CD14-positive monocyte (primary cell): ENCODE measurements around the gene CREBBP. TPM values are rescaled to one million over a fixed set of nuclear protein-coding genes. Genes with fewer than 3 reads are reported as not detected.

Experiments
- DNase-seq, 3 donors: peaks; one replicate each; pipeline ENCODE4 v3.0.0-alpha.2; 2011 to 2022
- H2AFZ ChIP-seq: 2 replicates; pipeline ENCODE4 v1.6.0; 2012; ENCODE audit warnings: mild to moderate bottlenecking, low read depth, low read length, inconsistent platforms; ENCODE audit not compliant: insufficient read depth, poor library complexity, severe bottlenecking
- H3K27ac ChIP-seq, 2 donors: 1 replicate in 1 of 2; 2 replicates in 1 of 2; pipeline ENCODE4 v1.5.1; 2012 to 2013; ENCODE audit warnings: low read length in 2 of 2, control low read depth in 1 of 2, inconsistent platforms in 1 of 2, low read depth in 1 of 2, mild to moderate bottlenecking in 1 of 2
- H3K27me3 ChIP-seq, 2 donors: one replicate each; pipeline versions ENCODE4 v1.6.0 to v1.6.1; 2011 to 2013; ENCODE audit warnings: low read length in 2 of 2; ENCODE audit not compliant: control insufficient read depth in 2 of 2, insufficient read depth in 2 of 2
- H3K36me3 ChIP-seq, 2 donors: replicated peaks in 1 of 2; 1 replicate in 1 of 2; 2 replicates in 1 of 2; pipeline versions ENCODE4 v1.5.1 to v1.6.1; 2012 to 2013; ENCODE audit warnings: low read length in 2 of 2, control low read depth in 1 of 2, inconsistent platforms in 1 of 2, mild to moderate bottlenecking in 1 of 2; ENCODE audit not compliant: insufficient read depth in 2 of 2, control insufficient read depth in 1 of 2
- H3K4me1 ChIP-seq, 2 donors: 1 replicate in 1 of 2; 2 replicates in 1 of 2; pipeline versions ENCODE4 v1.5.1 to v1.6.1; 2012 to 2013; ENCODE audit warnings: low read length in 2 of 2, control low read depth in 1 of 2, inconsistent platforms in 1 of 2, mild to moderate bottlenecking in 1 of 2, moderate library complexity in 1 of 2; ENCODE audit not compliant: insufficient read depth in 2 of 2, control insufficient read depth in 1 of 2
- H3K4me2 ChIP-seq: replicated peaks from 2 replicates; pipeline ENCODE3; 2012; ENCODE audit warnings: low read length, moderate library complexity, mild to moderate bottlenecking; ENCODE audit not compliant: poor library complexity, severe bottlenecking; ENCODE audit errors: extremely low read depth
- H3K4me3 ChIP-seq, 3 experiments: fragments of 200-600 bp in 1 of 3; sonication (generic) in 1 of 3; replicated peaks in 1 of 3; 1 replicate in 2 of 3; 2 replicates in 1 of 3; pipeline ENCODE4 v1.5.1; 2011 to 2013; ENCODE audit warnings: low read length in 3 of 3, mild to moderate bottlenecking in 3 of 3, control low read depth in 2 of 3, low read depth in 2 of 3, inconsistent platforms in 1 of 3, moderate library complexity in 1 of 3
- H3K79me2 ChIP-seq: 2 replicates; pipeline ENCODE4 v1.6.0; 2012; ENCODE audit warnings: mild to moderate bottlenecking, control low read depth, inconsistent platforms, low read length, moderate library complexity; ENCODE audit not compliant: insufficient read depth
- H3K9ac ChIP-seq: 2 replicates; pipeline ENCODE4 v1.6.0; 2017; ENCODE audit warnings: low read length, mild to moderate bottlenecking; ENCODE audit not compliant: insufficient read depth, poor library complexity, severe bottlenecking
- H3K9me3 ChIP-seq, 2 donors: replicated peaks in 1 of 2; 1 replicate in 1 of 2; 2 replicates in 1 of 2; pipeline versions ENCODE4 v1.5.1 to v1.6.1; 2012 to 2013; ENCODE audit warnings: low read length in 2 of 2, control low read depth in 1 of 2; ENCODE audit not compliant: control insufficient read depth in 1 of 2, insufficient read depth in 1 of 2
- H4K20me1 ChIP-seq: 2 replicates; pipeline ENCODE4 v1.6.0; 2012; ENCODE audit warnings: mild to moderate bottlenecking, low read length, control low read depth, moderate library complexity; ENCODE audit not compliant: insufficient read depth
- H3K27ac Mint-ChIP-seq, 7 donors: one replicate each; pipeline ENCODE4 v1.8.0; 2020; ENCODE audit warnings: mild to moderate bottlenecking in 7 of 7, mixed read lengths in 7 of 7, moderate library complexity in 6 of 7, inconsistent platforms in 2 of 7
- H3K27me3 Mint-ChIP-seq, 3 donors: one replicate each; pipeline ENCODE4 v1.8.0; 2021 to 2022; ENCODE audit warnings: low read depth in 3 of 3, mild to moderate bottlenecking in 3 of 3, mixed read lengths in 3 of 3, moderate library complexity in 3 of 3, inconsistent platforms in 1 of 3
- H3K36me3 Mint-ChIP-seq, 2 donors: one replicate each; pipeline ENCODE4 v1.8.0; 2020; ENCODE audit warnings: mixed read lengths in 2 of 2, inconsistent platforms in 1 of 2, mild to moderate bottlenecking in 1 of 2
- H3K4me1 Mint-ChIP-seq: one replicate; pipeline ENCODE4 v1.8.0; 2020; ENCODE audit warnings: mild to moderate bottlenecking, mixed read lengths
- H3K4me3 Mint-ChIP-seq, 2 donors: one replicate each; pipeline ENCODE4 v1.8.0; 2020; ENCODE audit warnings: mild to moderate bottlenecking in 2 of 2, mixed read lengths in 2 of 2, moderate library complexity in 1 of 2
- H3K9me3 Mint-ChIP-seq, 7 donors: one replicate each; pipeline ENCODE4 v1.8.0; 2020 to 2022; ENCODE audit warnings: mixed read lengths in 7 of 7, mild to moderate bottlenecking in 6 of 7, moderate library complexity in 6 of 7, inconsistent platforms in 2 of 7
- CTCF ChIP-seq: fragments of 200-600 bp; IDR thresholded peaks from one replicate; pipeline ENCODE4 v1.8.0; 2022; ENCODE audit warnings: antibody characterized with exemption, mild to moderate bottlenecking
- WGBS: methylation state at CpG from one replicate; pipeline ENCODE4 v1.1.5; 2013; ENCODE audit warnings: missing lambda C conversion rate; ENCODE audit not compliant: insufficient coverage; 5-methylcytosine and 5-hydroxymethylcytosine counted together
- intact Hi-C, 2 donors: fragments of 100-400 bp; cut with micrococcal nuclease; formaldehyde crosslinking; loops; one replicate each; pipeline versions ENCODE4 v1.15.0 to v1.15.1; 2023
- polyA plus RNA-seq, 3 donors: library from polyadenylated mRNA; depleted of rRNA in 1 of 3; unstranded in 2 of 3; stranded (reverse) in 1 of 3; fragments of 300-500 nt in 2 of 3; fragments of >200 nt in 1 of 3; fragmentation: Illumina TruSeq in 2 of 3; gene quantifications; 1 replicate in 2 of 3; 2 replicates in 1 of 3; pipeline ENCODE4 v1.2.3, GENCODE V29; 2012 to 2021

The CREBBP gene
- polyA plus RNA-seq, 3 donors, result 2.1 to 26.9 (median 6.2) TPM

GRCh38 chr16:3677994-3678393, 202.5 kb downstream of the CREBBP start:
- no peaks in the 10 kb centered on the region for H3K9me3 ChIP-seq
- intact Hi-C loops, result no loop called here
- Mint-ChIP-seq H3K9me3 (peaks cover 0 to 2% (median 0%) of the 10 kb centered on the region in 7 donors), H3K4me3 (no peak overlapping the region), H3K27me3 (no peaks in the 10 kb centered on the region), H3K27ac (peak overlapping the region in 1 of 7 donors; percentile 35), H3K36me3 (peaks cover 57 to 81% of the 10 kb centered on the region in 2 donors), H3K4me1 (peaks cover 3% of the 10 kb centered on the region)
- H3K27ac ChIP-seq, result no peak overlapping the region
- no peaks in the 10 kb centered on the region for H3K79me2 ChIP-seq
- no CpG with 5 or more reads among the region's 11 CpGs for WGBS
- H3K4me2 ChIP-seq, result no peak overlapping the region
- no peak overlapping the region for H3K9ac ChIP-seq
- H4K20me1 ChIP-seq, result no peaks in the 10 kb centered on the region
- no peaks in the 10 kb centered on the region for H3K27me3 ChIP-seq
- no peak for DNase-seq
- no peak for TF ChIP-seq CTCF
- H3K4me3 ChIP-seq, result no peak overlapping the region
- no peak overlapping the region for H2AFZ ChIP-seq
- H3K36me3 ChIP-seq, result peaks cover 46 to 73% of the 10 kb centered on the region in 2 donors
- H3K4me1 ChIP-seq, result no peaks in the 10 kb centered on the region

- Histone ChIP-seq H3K9me3 (no peaks in the 10 kb centered on the region), H4K20me1 (no peaks in the 10 kb centered on the region), H3K4me1 (no peaks in the 10 kb centered on the region), H3K36me3 (peaks cover 45 to 70% of the 10 kb centered on the region in 2 donors), H3K9ac (no peak overlapping the region), H3K27ac (no peak overlapping the region), H3K79me2 (no peaks in the 10 kb centered on the region), H2AFZ (no peak overlapping the region), H3K4me3 (no peak overlapping the region), H3K4me2 (no peak overlapping the region), H3K27me3 (no peaks in the 10 kb centered on the region)
- WGBS, result 96% methylated on average over 18 of the region's 24 CpGs
- no peak overlapping the region for H3K27ac Mint-ChIP-seq
- TF ChIP-seq CTCF, result no peak
- peaks cover 63 to 86% of the 10 kb centered on the region in 2 donors for H3K36me3 Mint-ChIP-seq
- H3K9me3 Mint-ChIP-seq, result no peaks in the 10 kb centered on the region
- no peaks in the 10 kb centered on the region for H3K27me3 Mint-ChIP-seq
- H3K4me3 Mint-ChIP-seq, result no peak overlapping the region
- H3K4me1 Mint-ChIP-seq, result no peaks in the 10 kb centered on the region
- DNase-seq, result peak in 1 of 3 donors; percentile 2
- intact Hi-C loops, result no loop called here
These were observed 204.8 kb downstream of the CREBBP start for GRCh38 chr16:3675601-3676130.

Other genes starting within 250 kb of the CREBBP start
- gene DNASE1, start 226.0 kb downstream of the CREBBP start, polyA plus RNA-seq, result 10 to 100 TPM in 1 of 3 donors, 1 to 10 TPM in 1, not detected in 1; 1.5 to 21.1 TPM
- 10 to 100 TPM; 22.8 to 54.0 (median 22.9) TPM for gene TRAP1, start 163.2 kb downstream of the CREBBP start, polyA plus RNA-seq
- gene ADCY9, start 235.7 kb upstream of the CREBBP start, polyA plus RNA-seq, result 1 to 10 TPM in 1 of 3 donors, under 1 TPM in 2; 0.44 to 9.3 (median 0.67) TPM